Loucy (cell line): ENCODE measurements around the gene CLIP1.

Source experiments
- H2AFZ ChIP-seq: fragments of 200-600 bp; sonication (generic); 2 replicates; pipeline ENCODE4 v1.6.0; 2016; ENCODE audit warnings: antibody characterized with exemption, mild to moderate bottlenecking, low read length, moderate library complexity
- H3F3A ChIP-seq: fragments of 200-600 bp; 2 replicates; pipeline ENCODE4 v1.6.0; 2016; ENCODE audit warnings: antibody characterized with exemption, low read depth, mild to moderate bottlenecking
- H3K27me3 ChIP-seq: fragments of 200-600 bp; sonication (generic); 2 replicates; pipeline ENCODE4 v1.6.1; 2014; ENCODE audit warnings: low read length, mild to moderate bottlenecking; ENCODE audit not compliant: insufficient read depth, poor library complexity, severe bottlenecking
- H3K36me3 ChIP-seq: fragments of 200-600 bp; sonication (generic); 2 replicates; pipeline ENCODE4 v1.6.1; 2016; ENCODE audit warnings: low read length; ENCODE audit not compliant: insufficient read depth
- H3K4me1 ChIP-seq: fragments of 200-600 bp; sonication (generic); 2 replicates; pipeline ENCODE4 v1.5.1; 2014; ENCODE audit warnings: low read length, mild to moderate bottlenecking; ENCODE audit not compliant: insufficient read depth, poor library complexity, severe bottlenecking
- H3K4me2 ChIP-seq: fragments of 200-600 bp; sonication (generic); 2 replicates; pipeline ENCODE4 v1.6.0; 2014; ENCODE audit warnings: antibody characterized with exemption, low read length, low read depth, mild to moderate bottlenecking; ENCODE audit not compliant: poor library complexity, severe bottlenecking
- H3K4me3 ChIP-seq: fragments of 200-600 bp; sonication (generic); 2 replicates; pipeline ENCODE4 v1.5.1; 2014; ENCODE audit warnings: low read length, mild to moderate bottlenecking, mixed read lengths; ENCODE audit not compliant: poor library complexity, severe bottlenecking
- H3K79me2 ChIP-seq: fragments of 200-600 bp; sonication (generic); 2 replicates; pipeline ENCODE4 v1.6.1; 2014; ENCODE audit warnings: low read length; ENCODE audit not compliant: insufficient read depth
- H3K9ac ChIP-seq: fragments of 200-600 bp; sonication (generic); 2 replicates; pipeline ENCODE4 v1.6.0; 2014; ENCODE audit warnings: mild to moderate bottlenecking, low read depth, low read length, moderate library complexity; ENCODE audit not compliant: poor library complexity, severe bottlenecking
- H3K9me2 ChIP-seq: fragments of 200-600 bp; sonication (generic); replicated peaks from 2 replicates; pipeline ENCODE4 v1.6.1; 2016; ENCODE audit warnings: low read depth, low read length, mixed read lengths
- H3K9me3 ChIP-seq: fragments of 200-600 bp; sonication (generic); 2 replicates; pipeline ENCODE4 v1.6.1; 2014; ENCODE audit warnings: mild to moderate bottlenecking, antibody characterized with exemption, low read length, low read depth; ENCODE audit not compliant: insufficient read depth
- H4K20me1 ChIP-seq: fragments of 200-600 bp; sonication (generic); 2 replicates; pipeline ENCODE4 v1.6.0; 2014; ENCODE audit warnings: antibody characterized with exemption, low read length, mild to moderate bottlenecking; ENCODE audit not compliant: insufficient read depth, poor library complexity, severe bottlenecking
- EZH2phosphoT487 ChIP-seq: fragments of 200-600 bp; IDR thresholded peaks from 2 replicates; pipeline ENCODE4 v1.6.1; 2018; ENCODE audit warnings: antibody characterized with exemption, mild to moderate bottlenecking, moderate library complexity, borderline replicate concordance
- TF ChIP-seq, protein P1 (sequence below): fragments of 200-600 bp; sonication (generic); conservative IDR thresholded peaks from 2 replicates; pipeline ENCODE4 v1.5.1; 2014; ENCODE audit warnings: mild to moderate bottlenecking, antibody characterized with exemption, low read length

CLIP1 gene

DNA sequence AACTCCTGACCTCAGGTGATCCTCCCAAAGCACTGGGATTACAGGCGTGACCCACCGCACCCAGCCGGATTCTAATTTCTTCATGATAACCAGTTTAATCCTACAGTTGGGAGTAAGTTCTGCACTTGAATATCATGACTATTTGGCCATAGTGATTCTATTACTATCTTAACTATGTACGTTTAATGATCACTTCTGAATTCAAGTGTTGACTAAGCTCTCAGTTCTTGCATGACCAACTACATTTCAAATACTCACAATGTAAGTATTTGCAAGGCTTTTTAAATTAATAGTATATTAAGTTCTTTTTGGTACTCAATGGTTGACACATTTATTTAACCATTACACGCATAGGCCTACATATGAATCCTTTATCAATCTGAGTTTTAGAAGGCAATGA, 138.8 kb downstream of the CLIP1 start:
- Histone ChIP-seq H3K4me1 (no peaks in the 10 kb centered on the region), H3K27me3 (no peaks in the 10 kb centered on the region), H2AFZ (no peak overlapping the region), H3K9me3 (no peaks in the 10 kb centered on the region), H3K4me2 (no peak overlapping the region), H3F3A (no peaks in the 10 kb centered on the region), H3K9ac (no peak overlapping the region), H3K79me2 (no peaks in the 10 kb centered on the region), H3K9me2 (no peaks in the 10 kb centered on the region), H3K36me3 (peaks cover 3% of the 10 kb centered on the region; the same call in 1 of the 2 replicates), H3K4me3 (no peak overlapping the region), H4K20me1 (no peaks in the 10 kb centered on the region)
- TF ChIP-seq, protein P1, sequence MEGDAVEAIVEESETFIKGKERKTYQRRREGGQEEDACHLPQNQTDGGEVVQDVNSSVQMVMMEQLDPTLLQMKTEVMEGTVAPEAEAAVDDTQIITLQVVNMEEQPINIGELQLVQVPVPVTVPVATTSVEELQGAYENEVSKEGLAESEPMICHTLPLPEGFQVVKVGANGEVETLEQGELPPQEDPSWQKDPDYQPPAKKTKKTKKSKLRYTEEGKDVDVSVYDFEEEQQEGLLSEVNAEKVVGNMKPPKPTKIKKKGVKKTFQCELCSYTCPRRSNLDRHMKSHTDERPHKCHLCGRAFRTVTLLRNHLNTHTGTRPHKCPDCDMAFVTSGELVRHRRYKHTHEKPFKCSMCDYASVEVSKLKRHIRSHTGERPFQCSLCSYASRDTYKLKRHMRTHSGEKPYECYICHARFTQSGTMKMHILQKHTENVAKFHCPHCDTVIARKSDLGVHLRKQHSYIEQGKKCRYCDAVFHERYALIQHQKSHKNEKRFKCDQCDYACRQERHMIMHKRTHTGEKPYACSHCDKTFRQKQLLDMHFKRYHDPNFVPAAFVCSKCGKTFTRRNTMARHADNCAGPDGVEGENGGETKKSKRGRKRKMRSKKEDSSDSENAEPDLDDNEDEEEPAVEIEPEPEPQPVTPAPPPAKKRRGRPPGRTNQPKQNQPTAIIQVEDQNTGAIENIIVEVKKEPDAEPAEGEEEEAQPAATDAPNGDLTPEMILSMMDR: no peak
- TF ChIP-seq EZH2phosphoT487: no peak

DNA sequence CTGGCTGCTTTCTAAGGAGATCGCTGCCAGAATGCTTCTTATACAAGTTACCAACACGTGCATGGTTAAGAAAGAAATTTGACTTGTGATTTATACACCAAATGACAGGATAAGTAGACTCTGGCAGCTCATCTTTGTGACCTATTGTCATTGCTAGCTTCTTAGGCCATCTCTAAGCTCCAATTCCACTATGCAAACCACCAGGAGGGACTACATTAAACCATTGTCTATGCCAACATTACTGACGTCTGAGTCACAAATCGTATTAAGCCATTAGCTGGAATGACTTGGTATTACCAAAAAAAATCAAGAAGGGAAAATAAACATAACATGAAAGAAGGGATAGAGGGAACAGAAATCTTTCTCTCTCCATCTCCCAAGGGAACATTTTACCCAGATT, 140.4 kb downstream of the CLIP1 start:
- H3K9me3 ChIP-seq: no peaks in the 10 kb centered on the region
- H3K79me2 ChIP-seq: no peaks in the 10 kb centered on the region
- no peaks in the 10 kb centered on the region for H3K4me1 ChIP-seq
- H3K9me2 ChIP-seq: no peaks in the 10 kb centered on the region
- H3K4me2 ChIP-seq: no peak overlapping the region
- H3F3A ChIP-seq: no peaks in the 10 kb centered on the region
- H3K36me3 ChIP-seq: peaks cover 7% of the 10 kb centered on the region; the same call in 1 of the 2 replicates
- H3K9ac ChIP-seq: no peak overlapping the region
- no peaks in the 10 kb centered on the region for H3K27me3 ChIP-seq
- H2AFZ ChIP-seq: no peak overlapping the region
- no peaks in the 10 kb centered on the region for H4K20me1 ChIP-seq
- no peak overlapping the region for H3K4me3 ChIP-seq
- TF ChIP-seq EZH2phosphoT487: no peak
- TF ChIP-seq, protein P1: no peak

DNA sequence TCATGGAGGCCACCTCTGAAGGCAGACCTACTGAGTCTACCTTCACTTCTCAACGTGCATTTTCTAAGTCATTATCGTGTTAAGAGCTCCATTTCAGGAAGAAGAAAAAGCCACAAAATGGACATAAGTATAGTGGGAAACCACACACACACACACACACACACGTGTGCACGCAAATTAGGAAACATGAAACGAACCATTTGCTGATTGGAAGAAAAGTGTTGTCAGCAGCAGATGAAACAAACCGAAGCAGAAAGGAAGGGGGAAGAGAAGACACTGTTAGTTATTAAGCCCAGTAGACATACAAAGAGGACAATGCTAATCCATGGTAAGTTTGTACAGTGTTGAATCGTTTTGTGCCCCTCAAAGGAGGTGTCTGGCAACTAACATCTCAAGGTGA, 146.2 kb downstream of the CLIP1 start:
- Histone ChIP-seq H3K36me3 (peaks cover 7% of the 10 kb centered on the region; the same call in 1 of the 2 replicates), H3K27me3 (no peaks in the 10 kb centered on the region), H3K9me3 (no peaks in the 10 kb centered on the region), H4K20me1 (no peaks in the 10 kb centered on the region), H3K9me2 (no peaks in the 10 kb centered on the region), H3K4me2 (peak overlapping the region; percentile 44), H3F3A (no peaks in the 10 kb centered on the region), H3K79me2 (no peaks in the 10 kb centered on the region), H3K4me3 (peak overlapping the region; percentile 53), H3K4me1 (no peaks in the 10 kb centered on the region), H3K9ac (peak overlapping the region; percentile 48), H2AFZ (no peak overlapping the region)
- TF ChIP-seq, protein P1: no peak
- no peak for TF ChIP-seq EZH2phosphoT487
